Mammary epithelial cell (primary cell): ENCODE results near the gene PLCG1.

Source experiments
- EZH2 ChIP-seq: IDR thresholded peaks from 2 replicates; pipeline ENCODE4 v1.6.1; 2012; ENCODE audit warnings: low read length, inconsistent platforms, borderline replicate concordance
- TF ChIP-seq, protein P1 (sequence below), 2 donors: IDR thresholded peaks in 1 of 2; conservative IDR thresholded peaks in 1 of 2; 2 replicates each; pipeline ENCODE4 v1.5.1; 2011 to 2012; ENCODE audit warnings: inconsistent platforms in 2 of 2, low read length in 2 of 2, mild to moderate bottlenecking in 2 of 2, control low read depth in 1 of 2, low read depth in 1 of 2; ENCODE audit not compliant: insufficient read depth in 1 of 2; ENCODE audit errors: extremely low read depth in 1 of 2

- TF ChIP-seq, protein P1, sequence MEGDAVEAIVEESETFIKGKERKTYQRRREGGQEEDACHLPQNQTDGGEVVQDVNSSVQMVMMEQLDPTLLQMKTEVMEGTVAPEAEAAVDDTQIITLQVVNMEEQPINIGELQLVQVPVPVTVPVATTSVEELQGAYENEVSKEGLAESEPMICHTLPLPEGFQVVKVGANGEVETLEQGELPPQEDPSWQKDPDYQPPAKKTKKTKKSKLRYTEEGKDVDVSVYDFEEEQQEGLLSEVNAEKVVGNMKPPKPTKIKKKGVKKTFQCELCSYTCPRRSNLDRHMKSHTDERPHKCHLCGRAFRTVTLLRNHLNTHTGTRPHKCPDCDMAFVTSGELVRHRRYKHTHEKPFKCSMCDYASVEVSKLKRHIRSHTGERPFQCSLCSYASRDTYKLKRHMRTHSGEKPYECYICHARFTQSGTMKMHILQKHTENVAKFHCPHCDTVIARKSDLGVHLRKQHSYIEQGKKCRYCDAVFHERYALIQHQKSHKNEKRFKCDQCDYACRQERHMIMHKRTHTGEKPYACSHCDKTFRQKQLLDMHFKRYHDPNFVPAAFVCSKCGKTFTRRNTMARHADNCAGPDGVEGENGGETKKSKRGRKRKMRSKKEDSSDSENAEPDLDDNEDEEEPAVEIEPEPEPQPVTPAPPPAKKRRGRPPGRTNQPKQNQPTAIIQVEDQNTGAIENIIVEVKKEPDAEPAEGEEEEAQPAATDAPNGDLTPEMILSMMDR (conservative IDR thresholded peaks at IDR 0.05 in 1 of 2, IDR thresholded peaks at IDR 0.05 in 1 of 2; ENCODE audit: extremely low read depth in 1 of 2, insufficient read depth in 1 of 2, low read depth in 1 of 2, low read length in 2 of 2) = no peak
- TF ChIP-seq EZH2 = no peak
Measured at GRCh38 chr20:41169791-41170351, 32.5 kb downstream of the PLCG1 start.
